Memory B cell (primary cell): ENCODE results near the gene BRD7.

Experiments used
- ATAC-seq: fragments of 150-1000 bp; cut with Tn5 transposase; 2 replicates; pipeline ENCODE4 v1.10.0; 2021; ENCODE audit warnings: low read depth, mild to moderate bottlenecking, moderate library complexity
- DNase-seq, 2 donors: peaks; one replicate each; pipeline ENCODE4 v3.0.0; 2022; ENCODE audit warnings: low spot score in 2 of 2
- H3K27ac Mint-ChIP-seq: one replicate; pipeline ENCODE4 v1.8.0; 2022; ENCODE audit warnings: mild to moderate bottlenecking, moderate library complexity, mixed read lengths
- H3K27me3 Mint-ChIP-seq: one replicate; pipeline ENCODE4 v1.8.0; 2022; ENCODE audit warnings: mixed read lengths
- H3K36me3 Mint-ChIP-seq: one replicate; pipeline ENCODE4 v1.8.0; 2022; ENCODE audit warnings: mild to moderate bottlenecking, mixed read lengths
- H3K4me1 Mint-ChIP-seq: one replicate; pipeline ENCODE4 v1.8.0; 2022; ENCODE audit warnings: mixed read lengths
- H3K4me3 Mint-ChIP-seq: one replicate; pipeline ENCODE4 v1.8.0; 2022; ENCODE audit warnings: mild to moderate bottlenecking, moderate library complexity, mixed read lengths
- H3K9me3 Mint-ChIP-seq: one replicate; pipeline ENCODE4 v1.8.0; 2022; ENCODE audit warnings: mixed read lengths

BRD7 gene

DNA sequence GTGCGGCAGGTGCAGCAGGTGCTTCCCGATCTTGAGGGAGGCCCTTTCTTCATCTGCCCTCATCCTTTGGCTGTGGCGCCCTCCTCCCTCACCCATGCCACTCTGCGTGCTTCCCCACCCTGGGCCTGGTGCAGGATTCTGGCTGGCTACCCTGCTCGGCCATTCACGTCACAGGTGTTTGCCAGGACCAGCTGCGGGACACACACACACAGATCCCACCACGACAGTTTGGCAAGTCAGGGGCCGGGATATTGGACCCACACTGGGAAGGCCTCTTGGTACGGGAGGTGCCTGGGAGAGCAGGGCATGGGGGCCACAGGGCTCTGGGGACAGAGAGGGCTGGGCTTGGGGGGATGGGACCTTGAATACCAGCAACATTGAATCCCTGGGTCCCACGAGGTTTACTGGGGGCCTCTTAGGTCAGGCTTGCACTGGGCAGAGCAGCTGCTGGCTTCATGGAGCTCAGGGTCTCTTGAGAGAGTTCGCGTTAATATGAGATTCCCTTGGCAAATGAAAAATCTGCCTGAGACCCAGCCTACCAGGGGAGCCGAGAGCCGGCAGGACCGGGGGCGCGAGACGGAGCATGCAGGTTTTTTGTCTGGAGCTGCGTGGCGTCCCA lies 87.3 kb downstream of the BRD7 start:
- Mint-ChIP-seq H3K27ac (peak overlapping the region; percentile 78), H3K4me3 (peak overlapping the region; percentile 78), H3K4me1 (peaks cover 73% of the 10 kb centered on the region), H3K9me3 (peaks cover 3% of the 10 kb centered on the region), H3K36me3 (peaks cover 12% of the 10 kb centered on the region), H3K27me3 (no peaks in the 10 kb centered on the region)
- ATAC-seq, result no peak
- DNase-seq, result no peak

- no peaks in the 10 kb centered on the region for H3K27me3 Mint-ChIP-seq
- peaks cover 3% of the 10 kb centered on the region for H3K9me3 Mint-ChIP-seq
- ATAC-seq, result no peak
- peaks cover 8% of the 10 kb centered on the region for H3K36me3 Mint-ChIP-seq
- peak overlapping the region; percentile 90 for H3K27ac Mint-ChIP-seq
- H3K4me1 Mint-ChIP-seq, result peaks cover 72% of the 10 kb centered on the region
- peak overlapping the region; percentile 78 for H3K4me3 Mint-ChIP-seq
- DNase-seq, result no peak
Measured at GRCh38 chr16:50280932-50281331, 87.9 kb downstream of the BRD7 start.

DNA sequence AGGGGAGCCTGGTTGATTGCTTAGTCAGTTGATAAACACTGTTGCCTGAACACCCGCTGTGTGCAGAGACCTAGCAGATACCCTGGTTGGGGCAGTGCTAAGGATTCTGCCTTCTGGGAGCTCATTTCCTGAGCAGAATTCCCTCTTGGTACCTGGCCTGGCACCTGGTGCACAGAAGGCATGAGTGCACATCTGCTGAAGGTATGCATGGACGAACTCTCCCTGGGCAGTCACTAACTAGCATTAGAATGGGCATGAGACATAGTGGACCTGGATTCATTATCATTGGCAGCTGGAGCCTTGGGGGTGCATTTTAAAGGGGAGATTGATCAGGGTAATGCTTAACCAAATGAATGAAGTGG lies 89.3 kb downstream of the BRD7 start:
- Mint-ChIP-seq H3K9me3 (peaks cover 3% of the 10 kb centered on the region), H3K27me3 (no peaks in the 10 kb centered on the region), H3K36me3 (peaks cover 4% of the 10 kb centered on the region), H3K4me1 (peaks cover 68% of the 10 kb centered on the region), H3K27ac (peak overlapping the region; percentile 90), H3K4me3 (peak overlapping the region; percentile 32)
- no peak for DNase-seq
- no peak for ATAC-seq

DNA sequence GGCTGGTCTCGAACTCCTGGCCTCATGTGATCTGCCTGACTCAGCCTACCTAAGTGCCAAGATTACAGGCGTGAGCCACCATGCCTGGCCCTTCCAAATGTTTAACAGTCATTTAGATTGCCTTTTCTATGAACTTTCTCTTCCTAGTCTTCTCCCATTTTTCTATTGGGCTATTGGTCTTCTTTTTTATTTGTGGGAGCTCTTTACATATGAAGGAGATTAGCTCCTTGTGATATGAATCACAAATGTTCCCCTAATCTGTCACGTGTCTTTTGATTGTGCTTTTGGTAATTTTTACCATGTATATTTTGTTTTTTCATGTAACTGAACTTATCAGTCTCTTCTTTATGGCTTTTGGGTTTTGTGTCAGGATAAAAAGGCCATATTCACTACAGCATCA lies 90.5 kb downstream of the BRD7 start:
- Mint-ChIP-seq H3K36me3 (peaks cover 4% of the 10 kb centered on the region), H3K27me3 (no peaks in the 10 kb centered on the region), H3K4me1 (peaks cover 67% of the 10 kb centered on the region), H3K27ac (peak overlapping the region; percentile 90), H3K4me3 (peak overlapping the region; percentile 57), H3K9me3 (peaks cover 3% of the 10 kb centered on the region)
- no peak for DNase-seq
- no peak for ATAC-seq

GRCh38 chr16:50276801-50277555 lies 91.8 kb downstream of the BRD7 start:
- ATAC-seq, result peak; percentile 16
- Mint-ChIP-seq H3K9me3 (peaks cover 3% of the 10 kb centered on the region), H3K36me3 (peaks cover 4% of the 10 kb centered on the region), H3K4me3 (peak overlapping the region; percentile 70), H3K27ac (peak overlapping the region; percentile 90), H3K27me3 (no peaks in the 10 kb centered on the region), H3K4me1 (peaks cover 64% of the 10 kb centered on the region)
- DNase-seq, result no peak

- peaks cover 65% of the 10 kb centered on the region for H3K4me1 Mint-ChIP-seq
- no peak for DNase-seq
- peak overlapping the region; percentile 96 for H3K27ac Mint-ChIP-seq
- H3K36me3 Mint-ChIP-seq, result peaks cover 4% of the 10 kb centered on the region
- H3K27me3 Mint-ChIP-seq, result no peaks in the 10 kb centered on the region
- H3K4me3 Mint-ChIP-seq, result peak overlapping the region; percentile 98
- no peak for ATAC-seq
- peaks cover 3% of the 10 kb centered on the region for H3K9me3 Mint-ChIP-seq
Measured at GRCh38 chr16:50276326-50276640, 92.5 kb downstream of the BRD7 start.

DNA sequence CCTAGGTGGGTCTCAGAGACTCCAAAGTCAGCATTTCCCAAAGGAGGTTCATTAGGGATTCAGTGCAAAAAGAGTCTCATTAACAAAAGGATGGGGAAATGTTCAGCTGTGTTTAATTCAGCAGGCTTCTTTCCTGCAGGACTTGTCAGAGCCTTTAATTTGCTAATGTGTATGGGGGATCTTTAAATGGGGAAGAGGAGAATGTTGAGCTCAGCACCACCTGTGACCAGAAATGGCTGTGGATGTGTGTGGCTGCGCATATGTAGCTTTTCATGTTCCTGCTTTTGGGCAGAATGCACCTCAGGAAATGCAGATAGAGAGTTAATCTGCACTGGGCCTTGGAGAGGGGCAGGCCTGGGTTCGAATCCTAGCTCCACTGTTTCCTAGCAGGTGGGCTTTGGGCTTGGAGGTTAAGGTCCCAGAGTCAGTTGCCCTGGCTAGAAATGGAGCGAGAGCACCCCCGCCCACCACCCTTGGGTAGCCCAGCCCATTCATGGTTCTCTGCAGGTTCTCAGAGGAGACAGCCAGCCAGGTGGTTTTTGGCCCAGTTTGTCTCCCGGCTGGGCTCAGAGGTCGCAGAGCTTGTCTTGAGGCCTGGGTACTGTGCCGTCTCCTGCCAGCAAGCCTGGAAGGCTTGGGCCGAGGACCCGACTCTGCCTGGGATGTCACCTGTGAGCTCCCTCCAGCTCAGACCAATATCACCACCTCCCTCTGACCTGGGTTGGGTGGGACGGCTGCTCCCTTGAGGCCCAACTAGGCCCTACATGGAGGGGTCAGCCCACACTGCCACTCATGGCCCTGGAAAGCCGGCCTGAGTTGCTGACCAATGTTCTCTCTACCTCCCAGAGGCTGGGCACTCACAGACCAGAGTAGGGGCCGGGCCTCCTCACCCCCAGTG lies 93.1 kb downstream of the BRD7 start:
- DNase-seq (no peak), ATAC-seq (peak; percentile 23)
- Mint-ChIP-seq H3K4me1 (peaks cover 64% of the 10 kb centered on the region), H3K4me3 (peak overlapping the region; percentile 98), H3K9me3 (peaks cover 3% of the 10 kb centered on the region), H3K27ac (peak overlapping the region; percentile 96), H3K36me3 (peaks cover 4% of the 10 kb centered on the region), H3K27me3 (no peaks in the 10 kb centered on the region)

GRCh38 chr16:50275098-50275415 lies 93.7 kb downstream of the BRD7 start:
- Mint-ChIP-seq H3K36me3 (peaks cover 4% of the 10 kb centered on the region), H3K9me3 (peaks cover 3% of the 10 kb centered on the region), H3K4me3 (peak overlapping the region; percentile 98), H3K27me3 (no peaks in the 10 kb centered on the region), H3K4me1 (peaks cover 63% of the 10 kb centered on the region), H3K27ac (peak overlapping the region; percentile 96)
- no peak for ATAC-seq
- no peak for DNase-seq

GRCh38 chr16:50274326-50275097 lies 94.3 kb downstream of the BRD7 start:
- peak overlapping the region; percentile 96 for H3K27ac Mint-ChIP-seq
- H3K36me3 Mint-ChIP-seq, result peaks cover 4% of the 10 kb centered on the region
- peaks cover 3% of the 10 kb centered on the region for H3K9me3 Mint-ChIP-seq
- ATAC-seq (peak; percentile 58), DNase-seq (no peak)
- peak overlapping the region; percentile 98 for H3K4me3 Mint-ChIP-seq
- H3K27me3 Mint-ChIP-seq, result no peaks in the 10 kb centered on the region
- H3K4me1 Mint-ChIP-seq, result peaks cover 60% of the 10 kb centered on the region

GRCh38 chr16:50273888-50274325 lies 94.9 kb downstream of the BRD7 start:
- H3K27me3 Mint-ChIP-seq, result no peaks in the 10 kb centered on the region
- H3K27ac Mint-ChIP-seq, result peak overlapping the region; percentile 96
- peaks cover 58% of the 10 kb centered on the region for H3K4me1 Mint-ChIP-seq
- peak; percentile 83 for ATAC-seq
- peak; percentile 61 to 70 for DNase-seq
- peaks cover 4% of the 10 kb centered on the region for H3K36me3 Mint-ChIP-seq
- H3K9me3 Mint-ChIP-seq, result peaks cover 3% of the 10 kb centered on the region
- H3K4me3 Mint-ChIP-seq, result peak overlapping the region; percentile 98

DNA sequence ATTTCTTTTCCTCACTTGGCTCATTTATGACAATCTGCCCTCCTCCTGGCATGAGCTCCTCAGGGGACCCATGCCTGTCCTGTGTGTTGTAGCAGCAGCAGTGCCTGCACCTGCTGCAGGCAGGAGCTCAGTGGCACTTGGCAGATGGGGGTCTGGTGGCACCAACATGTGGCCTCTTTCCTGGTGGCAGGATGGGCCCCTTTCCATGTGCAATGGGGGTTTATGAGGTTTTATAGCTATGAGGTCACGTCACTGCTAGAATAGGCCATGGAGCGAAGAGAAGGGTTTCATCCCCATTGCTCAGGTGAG lies 95.5 kb downstream of the BRD7 start:
- Mint-ChIP-seq H3K4me3 (peak overlapping the region; percentile 98), H3K4me1 (peaks cover 55% of the 10 kb centered on the region), H3K36me3 (peaks cover 1% of the 10 kb centered on the region), H3K27me3 (no peaks in the 10 kb centered on the region), H3K9me3 (peaks cover 1% of the 10 kb centered on the region), H3K27ac (peak overlapping the region; percentile 96)
- ATAC-seq (no peak), DNase-seq (no peak)

DNA sequence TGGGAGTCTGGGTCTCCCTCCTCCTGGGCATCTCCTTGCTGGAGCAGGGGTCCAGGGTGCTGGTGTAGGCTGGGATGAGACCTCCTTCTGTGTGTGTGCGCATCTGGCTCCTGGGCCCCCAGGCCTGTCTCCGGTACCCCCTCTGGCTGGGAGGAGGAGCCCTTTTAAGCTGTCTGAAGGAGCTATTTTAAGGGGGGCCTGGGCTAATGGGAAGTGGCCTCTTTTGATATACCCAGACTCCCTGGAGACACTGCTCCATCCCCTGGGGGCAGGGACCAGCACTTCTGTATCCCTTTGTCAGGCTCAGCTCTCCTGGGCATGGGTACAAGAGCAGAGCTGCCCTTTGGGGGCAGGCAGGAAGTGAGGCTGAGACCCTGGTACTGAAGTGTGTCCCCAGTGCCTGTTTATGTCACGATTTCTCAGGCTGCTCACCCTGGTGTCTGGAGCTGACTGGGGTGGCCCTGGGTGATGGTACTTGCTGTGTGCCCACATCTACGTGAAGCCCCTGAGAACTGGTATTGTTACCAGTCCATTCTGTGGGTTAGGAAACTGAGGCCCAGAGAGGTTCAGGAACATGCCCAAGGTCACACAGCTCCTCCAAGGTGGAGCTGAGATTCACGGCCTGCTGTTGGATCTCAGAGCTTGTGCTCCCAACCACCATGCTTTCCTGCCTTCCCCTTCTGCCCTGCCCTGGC lies 96.0 kb downstream of the BRD7 start:
- peak overlapping the region; percentile 98 for H3K4me3 Mint-ChIP-seq
- H3K36me3 Mint-ChIP-seq, result no peaks in the 10 kb centered on the region
- no peaks in the 10 kb centered on the region for H3K27me3 Mint-ChIP-seq
- H3K27ac Mint-ChIP-seq, result peak overlapping the region; percentile 96
- H3K9me3 Mint-ChIP-seq, result no peaks in the 10 kb centered on the region
- no peak for DNase-seq
- ATAC-seq, result no peak
- peaks cover 53% of the 10 kb centered on the region for H3K4me1 Mint-ChIP-seq

DNA sequence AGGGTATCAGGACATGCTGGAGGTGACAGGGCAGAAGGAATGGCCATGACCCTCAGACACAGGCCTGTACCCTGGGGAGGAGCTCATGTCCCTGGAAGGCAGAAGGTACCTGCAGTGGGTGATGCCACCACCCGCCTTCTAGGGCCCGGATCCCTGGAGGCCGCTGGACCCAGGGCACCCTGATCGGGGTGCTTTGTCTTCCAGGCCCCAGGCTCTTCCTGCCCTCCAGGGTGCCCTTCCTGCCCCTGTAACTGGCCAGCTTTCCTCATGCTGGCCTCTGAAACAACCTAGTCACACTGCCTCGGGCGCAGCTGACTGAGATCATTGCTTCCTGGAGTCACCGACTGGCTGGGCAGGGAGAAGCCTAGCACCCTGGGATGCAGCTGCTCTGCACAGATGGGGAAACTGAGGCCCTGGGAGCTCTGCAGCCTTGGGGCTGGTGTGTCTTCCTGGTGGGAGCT lies 96.6 kb downstream of the BRD7 start:
- DNase-seq (no peak), ATAC-seq (no peak)
- Mint-ChIP-seq H3K36me3 (no peaks in the 10 kb centered on the region), H3K27me3 (no peaks in the 10 kb centered on the region), H3K4me3 (no peak overlapping the region), H3K4me1 (peaks cover 55% of the 10 kb centered on the region), H3K27ac (peak overlapping the region; percentile 96), H3K9me3 (no peaks in the 10 kb centered on the region)
